KBM-7 (cell line): ENCODE results near the gene C22orf23.

Experiments
- DNase-seq: peaks from one replicate; pipeline ENCODE4 v3.0.0-alpha.2; 2015
- in situ Hi-C: fragments of 300-500 bp; cut with MboI; formaldehyde crosslinking; loops from 2 replicates; pipeline ENCODE4 v1.14.3; 2020; ENCODE audit warnings: low sequenced_read_pairs, low pct_unique_long_range_greater_than_20kb, mixed read lengths

The C22orf23 gene

GRCh38 chr22:37930270-37930951, 23.0 kb downstream of the C22orf23 start:
- no peak for DNase-seq
- in situ Hi-C loops: no loop called here

DNA sequence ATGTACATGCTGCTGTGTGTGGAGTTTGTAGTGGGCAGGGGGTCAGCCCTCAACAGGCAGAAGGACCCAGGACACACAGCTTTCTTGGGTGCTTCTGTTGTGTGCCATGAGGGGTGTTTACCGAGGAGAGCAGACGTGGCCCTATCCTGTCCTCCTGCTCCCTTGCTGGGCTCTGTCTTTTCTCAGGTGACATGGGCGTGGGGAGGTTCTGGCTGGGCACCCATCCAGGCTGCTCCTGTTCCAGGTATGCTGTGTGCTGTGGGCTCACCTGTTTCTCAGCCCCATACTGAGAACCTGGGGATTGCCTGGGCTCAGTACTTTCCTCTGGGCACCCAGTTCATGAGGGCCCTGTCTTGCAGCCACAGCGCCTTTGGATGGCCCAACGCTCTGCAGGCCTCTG, 24.0 kb downstream of the C22orf23 start:
- no peak for DNase-seq
- in situ Hi-C loops: no loop called here

DNA sequence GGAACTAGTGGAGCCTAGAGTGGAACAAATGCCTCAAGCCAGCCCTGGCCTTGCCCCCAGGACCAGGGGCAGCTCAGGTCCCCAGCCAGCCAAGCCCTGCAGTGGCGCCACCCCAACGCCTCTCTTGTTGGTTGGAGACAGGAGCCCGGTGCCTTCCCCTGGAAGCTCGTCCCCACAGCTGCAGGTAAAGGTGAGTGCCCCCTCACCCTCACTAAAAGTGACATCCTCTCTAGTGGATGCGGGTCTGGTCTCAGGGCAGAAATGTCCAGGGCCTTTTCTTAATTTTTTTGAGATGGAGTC, 25.8 kb downstream of the C22orf23 start:
- no peak for DNase-seq
- in situ Hi-C loops: no loop called here

GRCh38 chr22:37926771-37927636, 26.4 kb downstream of the C22orf23 start:
- DNase-seq: no peak
- in situ Hi-C loops: no loop called here

GRCh38 chr22:37926358-37926757, 27.0 kb downstream of the C22orf23 start:
- in situ Hi-C loops: no loop called here
- DNase-seq: no peak

GRCh38 chr22:37925767-37926166, 27.6 kb downstream of the C22orf23 start:
- DNase-seq: no peak
- in situ Hi-C loops: no loop called here

DNA sequence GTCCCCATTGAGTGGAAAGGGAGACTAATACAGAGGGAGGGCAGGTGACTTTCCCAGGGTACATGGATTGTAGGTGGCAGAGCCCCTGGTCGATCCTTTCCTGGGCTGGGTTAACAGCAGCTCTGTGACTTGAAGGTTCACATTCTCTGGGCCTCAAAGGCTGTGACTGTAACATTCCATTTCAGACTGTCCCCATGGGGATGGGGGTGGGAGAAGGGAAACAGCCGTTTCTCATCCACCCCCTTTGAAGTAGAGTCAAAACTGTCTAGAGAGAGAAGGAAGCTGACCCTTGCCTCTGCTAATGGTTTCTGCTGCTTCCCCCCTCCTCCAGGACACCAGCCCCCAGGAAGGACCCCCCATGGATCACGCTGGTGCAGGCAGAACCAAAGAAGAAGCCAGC, 28.1 kb downstream of the C22orf23 start:
- DNase-seq: no peak
- in situ Hi-C loops: no loop called here

DNA sequence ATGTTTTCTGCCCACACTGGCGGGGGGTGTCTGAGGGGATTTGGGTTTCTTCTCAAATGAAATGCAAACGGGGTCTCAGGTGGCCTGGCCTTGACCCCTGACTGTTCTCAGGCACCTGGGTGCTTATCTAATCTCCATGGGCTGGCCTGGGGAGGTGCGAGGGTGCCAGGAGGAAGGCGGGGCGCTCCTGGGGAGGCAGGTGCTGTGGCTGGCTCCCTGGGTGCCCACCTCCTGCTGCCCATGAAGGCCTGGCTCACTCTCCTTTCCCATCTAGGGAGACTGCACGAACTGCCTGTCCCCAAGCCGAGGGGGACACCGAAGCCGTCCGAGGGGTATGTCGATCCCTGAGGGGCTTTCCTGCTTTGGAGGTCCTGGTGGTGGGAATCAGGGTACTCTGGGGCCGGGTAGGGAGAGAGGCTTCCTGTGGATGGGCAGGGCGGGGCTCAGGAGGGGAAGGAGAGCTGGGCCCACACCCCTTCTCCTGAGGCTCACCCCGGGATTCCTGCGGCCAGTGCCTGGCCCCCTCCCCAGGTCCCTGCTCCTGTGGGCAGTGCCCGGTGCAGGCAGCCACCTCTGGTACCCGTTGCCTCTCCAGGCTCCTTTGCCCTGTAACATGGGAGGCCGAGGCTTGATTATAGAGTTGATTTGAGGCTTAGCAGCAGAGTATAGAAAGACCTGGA, 28.9 kb downstream of the C22orf23 start:
- in situ Hi-C loops: no loop called here
- DNase-seq: no peak

DNA sequence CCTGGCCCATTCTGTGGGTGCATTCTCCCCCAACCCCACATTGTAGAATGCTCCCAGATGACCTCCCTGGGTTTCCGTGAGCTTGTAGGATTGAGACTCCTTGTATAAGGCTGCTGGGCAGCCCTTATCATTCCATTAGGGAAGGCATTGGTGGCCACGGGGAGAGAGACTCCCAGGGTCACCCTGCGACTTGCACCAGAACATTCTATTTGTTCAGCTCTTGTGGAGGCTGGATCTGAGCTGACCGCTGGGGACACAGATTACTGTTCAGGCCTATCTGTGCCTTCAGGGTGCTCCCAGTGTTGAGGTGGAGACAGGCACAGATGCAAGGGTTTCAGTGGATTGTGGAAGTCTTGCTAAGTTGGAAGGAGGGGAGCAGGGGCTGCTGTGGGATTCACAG, 29.5 kb downstream of the C22orf23 start:
- DNase-seq: no peak

GRCh38 chr22:37922191-37922590, 31.2 kb downstream of the C22orf23 start:
- no peak for DNase-seq

More for the DNA sequence above, 29.5 kb downstream of the C22orf23 start:
- in situ Hi-C loops: no loop called here

GRCh38 chr22:37920126-37920525, 33.3 kb downstream of the C22orf23 start:
- peak; percentile 29 for DNase-seq
- in situ Hi-C loops: no loop called here

More at GRCh38 chr22:37922191-37922590, 31.2 kb downstream of the C22orf23 start:
- in situ Hi-C loops: no loop called here

GRCh38 chr22:37918580-37919270, 34.7 kb downstream of the C22orf23 start:
- in situ Hi-C loops: no loop called here
- no peak for DNase-seq

DNA sequence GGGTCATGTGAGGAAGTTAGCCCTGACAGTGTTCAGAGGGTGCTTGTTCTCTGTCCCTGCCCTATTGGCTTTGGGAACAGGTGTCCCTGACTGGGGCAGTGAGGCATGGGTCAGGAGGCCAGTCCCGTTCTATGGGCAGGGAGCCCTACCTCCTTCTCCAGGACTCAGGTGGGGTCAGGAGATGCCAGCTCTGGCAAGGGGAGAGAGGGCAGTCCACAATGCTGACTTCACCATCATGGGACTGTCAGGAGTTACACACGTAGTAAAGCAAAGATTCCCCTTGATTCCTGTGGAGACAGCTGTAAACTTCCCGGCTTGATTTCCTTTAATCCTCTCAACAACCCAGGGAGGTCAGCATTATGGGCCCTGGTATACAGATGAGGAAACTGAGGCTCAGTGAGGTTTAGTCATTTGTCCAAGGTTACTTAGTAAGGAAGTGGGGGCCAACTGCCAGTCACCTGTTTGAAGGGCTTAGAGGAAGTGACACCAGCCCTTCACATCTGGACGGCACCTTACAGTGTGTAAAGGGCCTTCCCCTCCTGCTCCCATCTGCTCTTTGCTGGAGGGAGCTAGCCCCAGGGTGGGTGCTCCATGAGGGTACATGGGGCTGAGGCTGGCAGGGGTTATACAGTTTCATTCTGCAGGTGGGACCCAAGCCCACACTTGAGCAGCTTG, 35.4 kb downstream of the C22orf23 start:
- no peak for DNase-seq
- in situ Hi-C loops: no loop called here

DNA sequence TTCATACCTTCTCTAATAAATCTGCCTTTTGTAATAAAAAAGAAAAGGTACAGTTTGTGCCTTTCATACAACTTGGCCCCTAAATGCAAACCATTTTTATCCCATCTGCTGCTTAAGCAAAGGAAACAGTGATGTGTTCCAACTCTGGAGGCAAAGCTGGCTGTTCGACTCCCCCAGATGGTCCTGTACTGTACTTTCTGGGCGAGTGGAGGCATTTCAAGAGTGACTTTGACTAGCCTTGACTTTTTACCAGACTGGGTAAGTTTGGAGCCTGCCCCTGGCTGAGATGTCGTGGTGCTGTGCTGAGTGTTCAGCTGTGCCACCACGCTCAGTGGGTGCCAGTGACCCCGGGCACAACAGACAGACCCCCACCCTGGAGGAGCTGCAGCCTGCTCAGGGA, 37.1 kb downstream of the C22orf23 start:
- in situ Hi-C loops: no loop called here
- no peak for DNase-seq

DNA sequence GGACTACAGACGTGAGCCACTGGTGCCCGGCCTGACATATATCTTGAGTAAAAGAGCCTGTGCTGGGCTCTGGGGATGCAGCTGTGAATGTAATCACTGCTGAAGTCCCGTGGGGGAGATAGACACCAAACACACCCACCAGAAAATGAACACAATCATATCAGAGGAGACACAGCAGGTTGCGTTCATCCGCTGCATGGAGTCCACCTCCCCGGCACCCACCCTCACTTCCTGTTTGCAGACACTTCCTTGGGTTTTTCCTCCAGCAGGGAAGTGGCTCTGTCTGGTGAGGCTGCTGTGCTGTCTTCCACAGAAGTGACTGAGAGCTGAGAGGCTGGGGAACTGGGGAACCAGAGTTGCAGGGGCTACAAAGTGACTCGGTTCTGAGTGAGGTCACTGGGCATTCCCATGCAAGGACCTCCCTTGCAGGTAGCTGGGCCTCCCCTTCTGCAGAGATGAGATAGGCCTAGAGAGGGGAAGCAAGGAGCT, 40.1 kb downstream of the C22orf23 start:
- in situ Hi-C loops: no loop called here
- no peak for DNase-seq

GRCh38 chr22:37912171-37912570, 41.2 kb downstream of the C22orf23 start:
- in situ Hi-C loops: no loop called here
- DNase-seq: no peak

- no peak for DNase-seq
- in situ Hi-C loops: no loop called here
These were observed 41.7 kb downstream of the C22orf23 start for GRCh38 chr22:37911697-37912096.

DNA sequence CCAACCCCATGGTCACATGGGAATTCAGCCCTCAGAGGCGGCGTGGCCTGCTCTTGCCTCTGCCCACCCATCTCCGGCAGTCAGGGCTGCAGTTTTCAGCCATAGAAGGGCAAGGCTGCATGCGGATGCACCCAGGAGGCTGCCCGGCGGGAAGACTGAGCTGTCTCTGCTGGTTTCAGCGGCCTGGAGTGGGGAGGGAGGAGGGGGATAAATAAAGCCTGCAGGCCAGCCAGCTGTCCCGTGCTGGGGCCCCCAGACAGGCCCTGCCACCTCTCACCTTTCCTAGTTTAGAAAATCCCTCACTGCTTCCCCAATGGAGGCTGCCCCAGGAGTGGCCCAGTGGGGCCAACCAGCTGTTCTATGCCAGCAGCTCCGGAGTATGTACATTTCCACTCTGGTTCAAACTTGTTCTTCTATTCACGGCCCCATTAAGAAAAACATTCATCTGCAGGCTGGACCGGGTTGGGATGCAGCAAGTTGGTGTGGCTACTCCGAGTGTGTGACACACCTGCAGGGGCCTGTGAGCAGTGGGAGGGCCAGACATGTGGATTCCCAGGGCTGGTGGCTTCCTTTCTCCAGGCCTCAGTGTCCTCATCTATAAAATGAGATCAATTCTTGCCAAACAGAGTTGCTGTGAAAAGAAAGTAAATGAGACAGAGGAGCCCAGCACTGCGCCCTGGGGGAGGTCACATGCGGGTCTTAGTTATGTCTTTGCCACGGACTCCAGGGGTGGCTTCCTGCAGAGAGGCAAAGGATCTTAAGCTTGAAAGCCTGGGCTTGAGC, 42.3 kb downstream of the C22orf23 start:
- DNase-seq: no peak
- in situ Hi-C loops: no loop called here
